K562 (cell line): ENCODE results near the gene RDH13. TPM values are rescaled to one million over a fixed set of nuclear protein-coding genes. Genes with fewer than 3 reads are reported as not detected.

ENCODE experiments used
- CBX1 ChIP-seq: sonication (generic); IDR thresholded peaks from 2 replicates; pipeline ENCODE4 v1.6.1; 2016; ENCODE audit warnings: antibody characterized with exemption, low read depth, mild to moderate bottlenecking
- CHD4 ChIP-seq: fragments of 200-600 bp; sonication (generic); IDR thresholded peaks from 3 replicates; pipeline ENCODE4 v1.6.1; 2012; ENCODE audit warnings: low read depth, mild to moderate bottlenecking, mixed read lengths, low read length, inconsistent platforms; ENCODE audit not compliant: insufficient read depth, insufficient replicate concordance, poor library complexity, severe bottlenecking
- CTCFL ChIP-seq: IDR thresholded peaks from 2 replicates; pipeline ENCODE4 v1.6.1; 2011; ENCODE audit warnings: borderline replicate concordance, low read depth, mild to moderate bottlenecking, moderate library complexity, low read length; ENCODE audit not compliant: insufficient read depth, poor library complexity, severe bottlenecking
- FOXK2 ChIP-seq, 2 experiments: fragments of 450-650 bp; IDR thresholded peaks in 1 of 2; conservative IDR thresholded peaks in 1 of 2; 2 replicates each; pipeline ENCODE4 v1.6.1; 2016; ENCODE audit warnings: low read depth in 2 of 2, mild to moderate bottlenecking in 1 of 2
- HNRNPL ChIP-seq: fragments of 200-400 bp; formaldehyde crosslinking; IDR thresholded peaks from 2 replicates; pipeline ENCODE4 v1.6.1; 2017; ENCODE audit warnings: low read depth, mild to moderate bottlenecking, low read length
- MTF1 ChIP-seq: fragments of 250-450 bp; sonication (Bioruptor Pico); IDR thresholded peaks from 2 replicates; pipeline ENCODE4 v1.9.0; 2021; ENCODE audit warnings: moderate library complexity, mild to moderate bottlenecking, inconsistent platforms, borderline replicate concordance
- MXI1 ChIP-seq: IDR thresholded peaks from 2 replicates; pipeline ENCODE4 v1.6.1; 2011; ENCODE audit warnings: low read depth, mild to moderate bottlenecking, improper control_type of control experiment, low read length
- NFIC ChIP-seq: fragments of 450-650 bp; IDR thresholded peaks from 2 replicates; pipeline ENCODE4 v1.6.1; 2017; ENCODE audit warnings: mild to moderate bottlenecking, inconsistent platforms
- SAP30 ChIP-seq: fragments of 200-600 bp; sonication (generic); IDR thresholded peaks from 2 replicates; pipeline ENCODE4 v1.6.1; 2012; ENCODE audit warnings: borderline replicate concordance, low read depth, mild to moderate bottlenecking, moderate library complexity, low read length, control low read depth, inconsistent platforms; ENCODE audit not compliant: insufficient read depth, poor library complexity, severe bottlenecking
- ZBTB5 ChIP-seq: fragments of 450-650 bp; IDR thresholded peaks from 2 replicates; pipeline ENCODE4 v1.6.1; 2017; ENCODE audit warnings: antibody characterized with exemption
- ZNF165 ChIP-seq: fragments of 250-450 bp; sonication (Bioruptor Pico); IDR thresholded peaks from 2 replicates; pipeline ENCODE4 v1.4.0; 2020; ENCODE audit warnings: borderline replicate concordance
- ZNF561 ChIP-seq: fragments of 450-650 bp; formaldehyde crosslinking; conservative IDR thresholded peaks from 2 replicates; pipeline ENCODE4 v1.4.0; 2020; ENCODE audit warnings: mild to moderate bottlenecking, moderate library complexity
- polyA plus RNA-seq, 8 experiments: library from polyadenylated mRNA; depleted of rRNA in 4 of 8; stranded (reverse) in 5 of 8; unstranded in 3 of 8; fragments of >200 nt; fragmentation: Nextera tagmentation in 2 of 8; fragmentation: Illumina TruSeq in 1 of 8; extraction: Ambion mirVana in 2 of 8; extraction: Trizol in 1 of 8; gene quantifications; 2 replicates each; pipeline versions ENCODE4 v1.2.1 to v1.2.3, GENCODE V29; 2011 to 2014; ENCODE audit warnings: inconsistent platforms in 1 of 8, missing spikeins in 1 of 8
- total RNA-seq, 7 experiments: library from RNA; depleted of rRNA in 6 of 7; stranded (reverse); fragments of >200 nt in 6 of 7; fragmentation: Illumina TruSeq in 2 of 7; extraction: Trizol in 2 of 7; gene quantifications; 2 replicates each; pipeline versions ENCODE4 v1.2.1 to v1.2.3, GENCODE V29; 2011 to 2021; ENCODE audit warnings: low replicate concordance in 1 of 7
- TF ChIP-seq, protein P1 (sequence below): IDR thresholded peaks from 2 replicates; pipeline ENCODE4 v1.6.1; 2012; ENCODE audit warnings: low read depth, low read length, improper control_type of control experiment, borderline replicate concordance
- TF ChIP-seq, protein P2 (sequence below), 2 experiments: fragments of 450-650 bp; conservative IDR thresholded peaks; 2 replicates each; pipeline ENCODE4 v1.6.1; 2017; ENCODE audit warnings: mild to moderate bottlenecking in 2 of 2, moderate library complexity in 2 of 2
- TF ChIP-seq, protein P3 (sequence below), 2 experiments: fragments of 450-650 bp in 1 of 2; sonication (generic) in 1 of 2; formaldehyde crosslinking in 1 of 2; IDR thresholded peaks in 1 of 2; conservative IDR thresholded peaks in 1 of 2; 2 replicates each; pipeline versions ENCODE4 v1.6.1 to v1.8.1; 2016 to 2023; ENCODE audit warnings: mild to moderate bottlenecking in 2 of 2, moderate library complexity in 2 of 2, inconsistent platforms in 1 of 2, missing genetic modification reagents in 1 of 2

RDH13 gene
- total and polyA plus RNA-seq, 9 of the 15 experiments (the other 6 are each of a cell fraction or from before 2014, with no cell fraction given): 7.5 to 70.3 (median 39.5) TPM

DNA sequence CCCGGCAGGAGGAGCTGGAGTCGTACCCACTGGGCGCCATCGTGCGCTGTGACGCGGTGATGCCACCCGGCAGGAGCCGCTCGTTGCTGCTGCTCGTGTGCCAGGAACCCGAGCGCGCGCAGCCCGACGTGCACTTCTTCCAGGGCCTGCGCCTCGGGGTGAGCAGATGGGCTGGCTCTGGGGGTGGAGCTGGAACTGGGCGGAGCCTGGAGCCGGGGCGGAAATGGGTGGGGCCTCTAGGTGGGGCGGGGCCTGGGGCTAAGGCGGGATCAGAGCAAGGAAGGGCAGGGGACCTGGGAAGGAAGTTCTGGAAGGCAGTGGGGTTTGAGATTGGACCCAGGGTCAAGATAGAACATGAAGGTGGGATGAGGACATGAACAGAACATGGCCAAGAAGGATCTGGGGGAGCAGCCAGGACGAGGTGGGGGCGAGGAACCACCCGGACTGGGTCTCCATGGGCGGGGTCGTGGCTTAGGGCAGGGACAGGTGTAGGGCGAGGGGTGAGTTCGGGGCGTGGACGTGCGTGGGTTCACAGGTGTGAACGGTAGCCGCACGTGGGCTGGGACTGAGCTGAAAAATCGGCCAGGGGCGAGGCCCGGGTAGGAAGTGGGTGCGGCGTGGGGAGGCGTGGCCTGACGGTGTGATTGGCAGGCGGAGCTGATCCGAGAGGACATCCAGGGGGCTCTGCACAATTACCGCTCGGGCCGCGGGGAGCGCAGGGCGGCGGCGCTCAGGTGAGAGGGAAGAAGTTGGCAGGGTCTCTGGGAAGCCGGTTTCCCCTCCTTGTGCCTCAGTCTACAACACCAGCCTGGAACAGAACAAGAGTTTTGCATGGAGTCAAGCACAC is 17.4 kb upstream of the RDH13 start (continued):
- TF ChIP-seq MTF1 (CRISPR knock-in tag) (no peak), CBX1 (0 out of 2 replicates have a peak, but pooled peaks have one; percentile 28), FOXK2 (conservative IDR thresholded peaks at IDR 0.05 in 1 of 2, IDR thresholded peaks at IDR 0.05 in 1 of 2; ENCODE audit: low read depth in 2 of 2) (peak; percentile 36 to 40; a peak in 1 of 4 replicates), ZBTB5 (0 out of 2 replicates have a peak, but pooled peaks have one; percentile 32), MXI1 (0 out of 2 replicates have a peak, but pooled peaks have one; percentile 55), ZNF561 (CRISPR knock-in tag) (no peak), SAP30 (peak; percentile 84), CTCFL (peak; percentile 46), CHD4 (no peak), NFIC (peak; percentile 45), ZNF165 (CRISPR knock-in tag) (0 out of 2 replicates have a peak, but pooled peaks have one; percentile 1), HNRNPL (peak; percentile 53; the same call in 1 of the 2 replicates)
- TF ChIP-seq, protein P1, sequence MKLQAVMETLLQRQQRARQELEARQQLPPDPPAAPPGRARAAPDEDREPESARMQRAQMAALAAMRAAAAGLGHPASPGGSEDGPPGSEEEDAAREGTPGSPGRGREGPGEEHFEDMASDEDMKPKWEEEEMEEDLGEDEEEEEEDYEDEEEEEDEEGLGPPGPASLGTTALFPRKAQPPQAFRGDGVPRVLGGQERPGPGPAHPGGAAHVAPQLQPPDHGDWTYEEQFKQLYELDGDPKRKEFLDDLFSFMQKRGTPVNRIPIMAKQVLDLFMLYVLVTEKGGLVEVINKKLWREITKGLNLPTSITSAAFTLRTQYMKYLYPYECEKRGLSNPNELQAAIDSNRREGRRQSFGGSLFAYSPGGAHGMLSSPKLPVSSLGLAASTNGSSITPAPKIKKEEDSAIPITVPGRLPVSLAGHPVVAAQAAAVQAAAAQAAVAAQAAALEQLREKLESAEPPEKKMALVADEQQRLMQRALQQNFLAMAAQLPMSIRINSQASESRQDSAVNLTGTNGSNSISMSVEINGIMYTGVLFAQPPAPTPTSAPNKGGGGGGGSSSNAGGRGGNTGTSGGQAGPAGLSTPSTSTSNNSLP: no peak
- TF ChIP-seq, protein P2, sequence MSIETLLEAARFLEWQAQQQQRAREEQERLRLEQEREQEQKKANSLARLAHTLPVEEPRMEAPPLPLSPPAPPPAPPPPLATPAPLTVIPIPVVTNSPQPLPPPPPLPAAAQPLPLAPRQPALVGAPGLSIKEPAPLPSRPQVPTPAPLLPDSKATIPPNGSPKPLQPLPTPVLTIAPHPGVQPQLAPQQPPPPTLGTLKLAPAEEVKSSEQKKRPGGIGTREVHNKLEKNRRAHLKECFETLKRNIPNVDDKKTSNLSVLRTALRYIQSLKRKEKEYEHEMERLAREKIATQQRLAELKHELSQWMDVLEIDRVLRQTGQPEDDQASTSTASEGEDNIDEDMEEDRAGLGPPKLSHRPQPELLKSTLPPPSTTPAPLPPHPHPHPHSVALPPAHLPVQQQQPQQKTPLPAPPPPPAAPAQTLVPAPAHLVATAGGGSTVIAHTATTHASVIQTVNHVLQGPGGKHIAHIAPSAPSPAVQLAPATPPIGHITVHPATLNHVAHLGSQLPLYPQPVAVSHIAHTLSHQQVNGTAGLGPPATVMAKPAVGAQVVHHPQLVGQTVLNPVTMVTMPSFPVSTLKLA (conservative IDR thresholded peaks at IDR 0.05): peak; percentile 92 to 93
- TF ChIP-seq, protein P3, sequence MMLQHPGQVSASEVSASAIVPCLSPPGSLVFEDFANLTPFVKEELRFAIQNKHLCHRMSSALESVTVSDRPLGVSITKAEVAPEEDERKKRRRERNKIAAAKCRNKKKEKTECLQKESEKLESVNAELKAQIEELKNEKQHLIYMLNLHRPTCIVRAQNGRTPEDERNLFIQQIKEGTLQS (IDR thresholded peaks at IDR 0.05): no peak
- TF ChIP-seq, protein P3 (CRISPR knock-in tag; conservative IDR thresholded peaks at IDR 0.05): no peak
